Psoas muscle (tissue), 8 donors: Measurements from ENCODE around the gene FREM3. TPM values are rescaled to one million over a fixed set of nuclear protein-coding genes. Genes with fewer than 3 reads are reported as not detected.
"Not testable (repeated sequence)": the region's sequence is repeated elsewhere in the genome, so short reads cannot be mapped to it uniquely, and the experiment has no call there.

Source experiments
- ATAC-seq, 4 donors: fragments of 200-7000 bp; cut with Tn5 transposase; one replicate each; pipeline ENCODE4 v1.9.1; 2020; ENCODE audit warnings: moderate library complexity in 3 of 4, mild to moderate bottlenecking in 2 of 4
- DNase-seq, 2 donors: peaks; one replicate each; pipeline ENCODE4 v3.0.0-alpha.2; 2020
- H3K27ac ChIP-seq: fragments of 200-600 bp; one replicate; pipeline ENCODE4 v1.8.0; 2022
- H3K27me3 ChIP-seq, 3 donors: fragments of 200-600 bp in 1 of 3; one replicate each; pipeline versions ENCODE4 v1.6.1 to v1.8.0; 2013 to 2022; ENCODE audit warnings: low read length in 2 of 3, mild to moderate bottlenecking in 2 of 3, moderate library complexity in 1 of 3; ENCODE audit not compliant: insufficient read depth in 3 of 3
- H3K36me3 ChIP-seq, 2 donors: fragments of 200-600 bp in 1 of 2; one replicate each; pipeline versions ENCODE4 v1.6.1 to v1.8.0; 2013 to 2022; ENCODE audit warnings: low read depth in 1 of 2, mild to moderate bottlenecking in 1 of 2, moderate library complexity in 1 of 2; ENCODE audit not compliant: insufficient read depth in 1 of 2
- H3K4me1 ChIP-seq: fragments of 200-600 bp; one replicate; pipeline ENCODE4 v1.8.0; 2022
- H3K4me3 ChIP-seq: fragments of 200-600 bp; one replicate; pipeline ENCODE4 v1.8.0; 2022; ENCODE audit warnings: mild to moderate bottlenecking
- H3K9me3 ChIP-seq: fragments of 200-600 bp; one replicate; pipeline ENCODE4 v1.8.0; 2022
- WGBS, 3 donors: extraction: QIAGEN DNeasy Blood & Tissue Kit; methylation state at CpG; one replicate each; pipeline versions ENCODE4 v1.1.6 to v1.1.7; 2013; 5-methylcytosine and 5-hydroxymethylcytosine counted together
- intact Hi-C, 2 donors: fragments of 100-400 bp; cut with DNase I; formaldehyde crosslinking; loops; one replicate each; pipeline versions ENCODE4 v1.11.0 to v1.14.2; 2022
- polyA plus RNA-seq, 3 donors: library from polyadenylated mRNA; stranded (reverse); fragments of 200-250 nt; gene quantifications; one replicate each; pipeline ENCODE4 v1.2.3, GENCODE V29; 2013
- total RNA-seq, 4 donors: library from RNA; stranded (reverse); fragmentation: NEBNext Ultra II Directional in 2 of 4; extraction: Animal tissue kit (Norgen Biotek cat#: 25700) in 2 of 4; gene quantifications; one replicate each; pipeline versions ENCODE4 v1.2.1 to v1.2.4, GENCODE V29; 2021 to 2023
- TF ChIP-seq, protein P1 (sequence below): fragments of 200-600 bp; IDR thresholded peaks from one replicate; pipeline ENCODE4 v1.8.0; 2022; ENCODE audit warnings: antibody characterized with exemption
- donor health status: healthy with polysubstance abuse.
- donor health status: DM: no; HTN: no; CAD: no; lungs with moderate emphysema.
- donor health status: Bipolar disorder and iron deficiency.
- donor health status: healthy.
- donor health status: DM: yes; HTN: yes; CAD: no.
- donor health status: DM: no; HTN: no; CAD: no.
- donor health status: DM: no; HTN: no; CAD: no.
- donor health status: DM: yes; HTN: yes; CAD: no.

FREM3 gene
- total and polyA plus RNA-seq, 7 donors, result 0.01 TPM; not detected in 6

DNA sequence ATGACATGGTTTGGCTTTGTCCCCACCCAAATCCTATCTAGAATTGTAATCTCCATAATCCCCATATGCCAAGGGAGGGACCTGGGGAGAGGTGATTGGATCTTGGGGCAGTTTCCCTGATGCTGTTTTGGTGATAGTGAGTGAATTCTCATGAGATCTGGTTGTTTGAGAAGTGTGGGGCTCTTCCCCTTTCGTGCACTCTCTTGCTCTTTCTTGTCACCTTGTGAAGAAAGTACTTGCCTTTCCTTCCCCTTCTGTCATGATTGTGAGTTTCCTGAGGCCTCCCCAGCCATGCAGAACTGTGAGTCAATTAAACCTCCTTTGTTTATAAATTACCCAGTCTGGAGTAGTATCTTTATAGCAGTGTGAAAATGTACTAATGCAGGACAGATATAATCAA, 36.4 kb upstream of the FREM3 start:
- no peak overlapping the region for H3K27ac ChIP-seq
- TF ChIP-seq, protein P1, sequence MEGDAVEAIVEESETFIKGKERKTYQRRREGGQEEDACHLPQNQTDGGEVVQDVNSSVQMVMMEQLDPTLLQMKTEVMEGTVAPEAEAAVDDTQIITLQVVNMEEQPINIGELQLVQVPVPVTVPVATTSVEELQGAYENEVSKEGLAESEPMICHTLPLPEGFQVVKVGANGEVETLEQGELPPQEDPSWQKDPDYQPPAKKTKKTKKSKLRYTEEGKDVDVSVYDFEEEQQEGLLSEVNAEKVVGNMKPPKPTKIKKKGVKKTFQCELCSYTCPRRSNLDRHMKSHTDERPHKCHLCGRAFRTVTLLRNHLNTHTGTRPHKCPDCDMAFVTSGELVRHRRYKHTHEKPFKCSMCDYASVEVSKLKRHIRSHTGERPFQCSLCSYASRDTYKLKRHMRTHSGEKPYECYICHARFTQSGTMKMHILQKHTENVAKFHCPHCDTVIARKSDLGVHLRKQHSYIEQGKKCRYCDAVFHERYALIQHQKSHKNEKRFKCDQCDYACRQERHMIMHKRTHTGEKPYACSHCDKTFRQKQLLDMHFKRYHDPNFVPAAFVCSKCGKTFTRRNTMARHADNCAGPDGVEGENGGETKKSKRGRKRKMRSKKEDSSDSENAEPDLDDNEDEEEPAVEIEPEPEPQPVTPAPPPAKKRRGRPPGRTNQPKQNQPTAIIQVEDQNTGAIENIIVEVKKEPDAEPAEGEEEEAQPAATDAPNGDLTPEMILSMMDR, result no peak
- no peak for DNase-seq
- intact Hi-C loops, result no loop called here
- H3K36me3 ChIP-seq, result no peaks in the 10 kb centered on the region
- no peak for ATAC-seq
- H3K27me3 ChIP-seq, result no peaks in the 10 kb centered on the region
- H3K4me3 ChIP-seq, result no peak overlapping the region
- 63 to 75% (median 69%) methylated on average over 1 of the region's 1 CpG for WGBS, 3 donors
- H3K9me3 ChIP-seq, result no peaks in the 10 kb centered on the region
- H3K4me1 ChIP-seq, result no peaks in the 10 kb centered on the region

DNA sequence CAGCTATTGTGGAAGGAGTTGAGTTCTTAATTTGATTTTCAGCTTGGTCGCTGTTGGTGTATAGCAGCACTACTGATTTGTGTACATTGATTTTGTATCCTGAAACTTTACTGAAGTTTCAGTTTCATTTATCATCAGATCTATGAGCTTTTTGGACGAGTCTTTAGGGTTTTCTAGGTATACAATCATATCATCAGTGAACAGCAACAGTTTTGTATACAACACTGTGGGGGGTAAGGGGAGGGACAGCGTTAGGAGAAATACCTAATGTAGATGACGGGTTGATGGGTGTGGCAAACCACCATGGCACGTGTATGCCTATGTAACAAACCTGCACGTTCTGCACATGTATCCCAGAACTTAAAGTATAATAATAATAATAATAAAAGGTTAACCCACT, 35.6 kb upstream of the FREM3 start:
- H3K36me3 ChIP-seq, H3K27me3 ChIP-seq, H3K27ac ChIP-seq, H3K9me3 ChIP-seq, intact Hi-C loops, H3K4me3 ChIP-seq, H3K4me1 ChIP-seq, ATAC-seq, DNase-seq: not testable (repeated sequence)
- WGBS, 3 donors, result 57 to 88% (median 62%) methylated on average over 6 of the region's 6 CpGs

DNA sequence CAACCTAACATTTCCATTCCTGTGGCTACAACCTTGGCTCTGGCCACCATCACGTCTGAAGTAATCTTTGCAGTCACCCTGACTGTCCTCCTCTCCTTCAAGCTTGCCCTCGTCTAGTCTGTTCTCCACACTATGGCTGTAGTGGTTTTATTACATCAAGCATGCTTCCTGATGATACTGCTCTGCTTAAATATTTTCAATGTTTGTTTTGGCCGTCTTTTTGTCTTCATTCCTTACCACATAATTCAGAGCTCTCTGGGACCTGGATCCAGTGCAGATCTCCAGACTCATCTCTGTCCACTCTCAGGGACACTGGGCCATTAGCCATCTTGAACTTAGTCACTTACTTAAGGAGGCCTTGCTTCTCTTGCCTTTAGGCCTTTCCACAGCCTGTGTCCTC, 27.7 kb upstream of the FREM3 start:
- intact Hi-C loops, result no loop called here
- ATAC-seq, result no peak
- DNase-seq, result no peak
- Histone ChIP-seq H3K4me3 (no peak overlapping the region), H3K4me1 (no peaks in the 10 kb centered on the region), H3K27me3 (no peaks in the 10 kb centered on the region), H3K9me3 (no peaks in the 10 kb centered on the region), H3K36me3 (no peaks in the 10 kb centered on the region), H3K27ac (no peak overlapping the region)
- WGBS, 3 donors, result 54 to 62% (median 57%) methylated on average over 3 of the region's 3 CpGs
- TF ChIP-seq, protein P1, result no peak

DNA sequence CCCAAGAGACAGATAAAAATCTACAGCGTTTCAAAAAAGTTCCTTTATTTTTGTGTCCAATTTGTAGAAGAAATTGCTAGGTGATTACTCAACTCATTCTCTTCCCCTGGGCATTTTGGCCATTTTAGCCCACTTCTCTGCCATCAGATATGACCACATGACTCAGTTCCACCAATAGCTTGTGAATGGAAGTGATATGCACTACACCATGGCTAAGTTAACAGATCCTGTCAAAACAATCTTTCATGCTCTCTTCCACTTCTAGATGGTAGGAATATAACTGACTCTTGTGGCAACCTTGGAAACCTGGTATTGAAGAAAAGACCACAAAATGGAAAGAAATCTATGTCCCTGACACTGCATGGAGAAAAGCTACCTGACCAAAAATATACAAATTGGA, 26.2 kb upstream of the FREM3 start:
- Histone ChIP-seq H3K36me3 (no peaks in the 10 kb centered on the region), H3K4me3 (no peak overlapping the region), H3K4me1 (no peaks in the 10 kb centered on the region), H3K9me3 (no peaks in the 10 kb centered on the region), H3K27ac (no peak overlapping the region), H3K27me3 (no peaks in the 10 kb centered on the region)
- TF ChIP-seq, protein P1, result no peak
- 52 to 77% (median 61%) methylated on average over 1 of the region's 1 CpG for WGBS, 3 donors
- intact Hi-C loops, result no loop called here
- DNase-seq (no peak), ATAC-seq (no peak)

DNA sequence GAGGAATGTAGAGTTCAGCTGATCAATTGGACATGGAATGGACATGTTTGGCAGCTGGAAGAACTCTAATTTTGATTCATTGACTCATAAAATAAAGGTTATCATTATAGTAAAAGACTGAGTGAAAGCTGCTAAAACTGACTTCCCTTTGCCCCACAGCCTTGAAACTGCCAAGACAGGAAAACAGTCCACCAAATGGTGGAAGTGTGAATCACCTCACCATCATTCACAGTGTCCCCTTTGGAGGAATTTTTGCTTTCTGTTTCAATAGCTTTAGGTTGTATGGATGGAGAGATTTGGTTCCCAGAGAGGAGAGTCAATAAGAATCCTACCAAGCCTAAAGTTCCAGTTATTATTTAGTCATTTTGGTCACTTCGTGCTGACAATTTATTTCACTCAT, 20.8 kb upstream of the FREM3 start:
- TF ChIP-seq, protein P1, result no peak
- H3K4me1 ChIP-seq, result no peaks in the 10 kb centered on the region
- H3K27ac ChIP-seq, result no peak overlapping the region
- DNase-seq (no peak), ATAC-seq (no peak)
- no peaks in the 10 kb centered on the region for H3K27me3 ChIP-seq
- intact Hi-C loops, result no loop called here
- no peaks in the 10 kb centered on the region for H3K9me3 ChIP-seq
- 79 to 91% (median 85%) methylated on average over 1 of the region's 1 CpG for WGBS, 3 donors
- H3K36me3 ChIP-seq, result no peaks in the 10 kb centered on the region
- H3K4me3 ChIP-seq, result no peak overlapping the region

DNA sequence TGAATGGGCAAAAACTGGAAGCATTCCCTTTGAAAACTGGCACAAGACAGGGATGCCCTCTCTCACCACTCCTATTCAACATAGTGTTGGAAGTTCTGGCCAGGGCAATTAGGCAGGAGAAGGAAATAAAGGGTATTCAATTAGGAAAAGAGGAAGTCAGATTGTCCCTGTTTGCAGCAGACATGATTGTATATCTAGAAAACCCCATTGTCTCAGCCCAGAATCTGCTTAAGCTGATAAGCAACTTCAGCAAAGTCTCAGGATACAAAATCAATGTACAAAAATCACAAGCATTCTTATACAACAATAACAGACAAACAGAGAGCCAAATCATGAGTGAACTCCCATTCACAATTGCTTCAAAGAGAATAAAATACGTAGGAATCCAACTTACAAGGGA, 18.3 kb upstream of the FREM3 start:
- ATAC-seq, result not testable (repeated sequence)

More for the DNA sequence above, 18.3 kb upstream of the FREM3 start:
- intact Hi-C loops, H3K27ac ChIP-seq, H3K36me3 ChIP-seq, H3K4me3 ChIP-seq, DNase-seq, H3K9me3 ChIP-seq, H3K27me3 ChIP-seq, H3K4me1 ChIP-seq: not testable (repeated sequence)
- WGBS, 3 donors, result no CpG with 5 or more reads among the region's 1 CpG
